ENCODE measurements around the gene PIEZO1.

The PIEZO1 gene

DNA sequence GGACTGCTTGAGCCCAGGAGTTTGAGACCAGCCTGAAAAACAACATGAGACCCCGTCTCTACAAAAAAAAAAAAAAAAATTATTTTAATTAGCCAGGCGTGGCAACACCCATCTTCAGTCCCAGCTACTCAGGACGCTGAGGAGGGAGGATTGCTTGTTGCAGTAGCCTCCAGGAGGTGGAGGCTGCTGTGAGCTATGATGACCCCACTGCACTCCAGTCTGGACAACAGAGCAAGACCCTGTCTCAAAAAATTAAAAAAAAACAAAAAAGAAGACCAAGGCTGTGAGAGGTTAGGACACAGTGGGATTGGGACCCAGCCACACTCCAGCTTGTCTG lies 97.4 kb downstream of the PIEZO1 start:
- H3K4me3 ChIP-seq (ENCODE audit: low read depth in 1 of 2, low read length in 2 of 2) = no peak overlapping the region
- no peak overlapping the region for H3K27ac ChIP-seq (ENCODE audit: low read depth, low read length)
- peaks cover 4 to 5% of the 10 kb centered on the region in 2 donors for H3K27me3 ChIP-seq (ENCODE audit: control insufficient read depth in 1 of 2, insufficient read depth in 2 of 2, low read length in 2 of 2)
- H3K36me3 ChIP-seq (ENCODE audit: control insufficient read depth in 1 of 2, insufficient read depth in 2 of 2, low read length in 2 of 2) = no peaks in the 10 kb centered on the region
- no peaks in the 10 kb centered on the region for H3K9me3 ChIP-seq (ENCODE audit: control insufficient read depth in 1 of 2, low read length in 2 of 2)
- H3K4me1 ChIP-seq (ENCODE audit: control insufficient read depth in 1 of 2, insufficient read depth in 2 of 2, low read length in 2 of 2) = peaks cover 33 to 55% of the 10 kb centered on the region in 2 donors
- H3K9ac ChIP-seq (ENCODE audit: low read depth in 1 of 2, low read length in 2 of 2) = peak overlapping the region in 1 of 2 donors; percentile 18

DNA sequence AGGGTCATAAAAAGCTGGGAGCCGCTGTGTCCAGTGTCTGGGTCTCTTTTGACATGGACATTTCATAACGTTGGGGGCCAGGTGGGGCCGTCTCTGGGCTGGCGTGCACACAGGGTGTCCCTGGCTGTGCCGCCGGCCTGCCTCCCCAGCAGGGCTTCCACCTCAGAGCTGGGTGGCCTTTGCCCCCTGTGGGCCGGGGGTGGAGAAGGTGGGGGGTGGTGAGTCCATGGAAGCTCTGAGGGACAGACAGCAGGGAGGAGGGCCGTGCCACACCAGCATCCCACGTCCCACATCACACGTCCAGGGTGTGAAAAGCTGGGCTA lies 97.8 kb downstream of the PIEZO1 start:
- Histone ChIP-seq H3K9ac (ENCODE audit: low read depth in 1 of 2, low read length in 2 of 2) (no peak overlapping the region), H3K9me3 (ENCODE audit: control insufficient read depth in 1 of 2, low read length in 2 of 2) (no peaks in the 10 kb centered on the region), H3K4me1 (ENCODE audit: control insufficient read depth in 1 of 2, insufficient read depth in 2 of 2, low read length in 2 of 2) (peaks cover 35 to 53% of the 10 kb centered on the region in 2 donors), H3K4me3 (ENCODE audit: low read depth in 1 of 2, low read length in 2 of 2) (no peak overlapping the region), H3K27me3 (ENCODE audit: control insufficient read depth in 1 of 2, insufficient read depth in 2 of 2, low read length in 2 of 2) (peaks cover 4 to 5% of the 10 kb centered on the region in 2 donors), H3K36me3 (ENCODE audit: control insufficient read depth in 1 of 2, insufficient read depth in 2 of 2, low read length in 2 of 2) (no peaks in the 10 kb centered on the region), H3K27ac (ENCODE audit: low read depth, low read length) (no peak overlapping the region)

DNA sequence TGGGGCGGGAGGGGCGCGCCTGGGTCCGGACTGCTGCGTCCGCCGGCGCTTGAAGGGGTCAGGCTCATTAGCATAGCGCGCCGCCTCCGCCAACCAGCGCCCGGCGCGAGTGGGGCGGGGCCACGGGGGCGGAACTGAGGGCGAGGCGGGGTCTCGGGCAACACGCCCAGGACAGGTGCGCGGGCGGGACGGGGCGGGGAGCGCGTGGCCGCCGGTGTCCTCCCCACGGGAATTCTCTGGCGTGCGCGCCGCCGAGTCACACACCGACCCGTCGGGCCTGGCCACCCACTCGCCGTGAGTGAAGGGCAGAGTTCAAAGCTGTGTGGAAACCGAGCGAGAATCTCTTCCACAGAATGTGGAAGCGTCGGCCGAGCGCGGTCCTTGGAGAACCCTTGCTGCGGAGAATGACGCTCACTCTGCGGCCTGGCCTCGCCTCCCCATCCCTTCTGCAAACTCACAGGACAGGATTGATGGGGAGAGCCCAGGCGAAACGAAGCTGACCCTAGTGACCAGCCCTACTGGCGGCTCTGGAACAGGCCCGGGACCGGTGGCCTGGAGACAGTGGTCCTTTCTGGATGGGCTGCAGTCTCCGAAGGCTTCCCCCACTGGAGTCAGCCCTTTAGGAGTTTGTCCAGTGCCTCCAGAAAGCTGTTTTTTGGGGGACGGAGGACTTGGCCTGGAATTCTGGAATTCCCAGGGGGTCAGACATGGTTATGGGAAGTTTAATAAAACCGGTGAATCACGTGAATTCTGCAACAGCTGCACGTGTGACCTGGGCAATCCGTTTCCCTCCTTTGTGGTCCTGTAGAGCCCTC lies 98.4 kb downstream of the PIEZO1 start, which contains the start of gene SNAI3:
Gene SNAI3, minus strand, starts transcription at position 69 of the 815 bp plus-strand sequence. CDS start 101 bp downstream, outside the sequence.
- H3K36me3 ChIP-seq (ENCODE audit: control insufficient read depth in 1 of 2, insufficient read depth in 2 of 2, low read length in 2 of 2) = no peaks in the 10 kb centered on the region
- peaks cover 4 to 5% of the 10 kb centered on the region in 2 donors for H3K27me3 ChIP-seq (ENCODE audit: control insufficient read depth in 1 of 2, insufficient read depth in 2 of 2, low read length in 2 of 2)
- no peak within 1 kb of the TSS for H3K27ac ChIP-seq (ENCODE audit: low read depth, low read length)
- peaks cover 33 to 54% of the 10 kb centered on the region in 2 donors for H3K4me1 ChIP-seq (ENCODE audit: control insufficient read depth in 1 of 2, insufficient read depth in 2 of 2, low read length in 2 of 2)
- no peaks in the 10 kb centered on the region for H3K9me3 ChIP-seq (ENCODE audit: control insufficient read depth in 1 of 2, low read length in 2 of 2)
- peak within 1 kb of the TSS; percentile 70 for H3K4me3 ChIP-seq (ENCODE audit: low read depth in 1 of 2, low read length in 2 of 2)
- peak within 1 kb of the TSS; percentile 25 to 43 for H3K9ac ChIP-seq (ENCODE audit: low read depth in 1 of 2, low read length in 2 of 2)

DNA sequence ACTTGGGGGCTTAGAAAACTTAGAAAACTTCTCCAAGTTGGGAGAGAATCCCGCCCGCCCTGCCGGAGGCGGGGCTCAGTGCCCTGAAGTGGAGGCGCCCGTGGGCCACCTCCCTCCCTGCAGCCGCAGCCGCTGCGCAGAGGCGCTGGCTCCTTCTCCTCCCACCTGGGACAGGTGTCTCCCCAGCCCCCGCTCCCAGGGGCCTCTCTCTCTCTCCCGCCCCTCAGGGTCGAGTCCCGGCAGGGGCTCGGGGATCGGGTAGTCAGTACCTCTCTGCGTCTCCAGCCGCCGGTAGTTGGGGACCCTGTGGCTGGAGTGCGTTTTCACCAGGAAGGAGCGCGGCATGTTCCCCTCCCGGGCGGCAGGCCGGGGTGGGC lies 99.0 kb downstream of the PIEZO1 start:
- Histone ChIP-seq H3K27me3 (ENCODE audit: control insufficient read depth in 1 of 2, insufficient read depth in 2 of 2, low read length in 2 of 2) (peaks cover 4 to 5% of the 10 kb centered on the region in 2 donors), H3K9ac (ENCODE audit: low read depth in 1 of 2, low read length in 2 of 2) (peak overlapping the region in 1 of 2 donors; percentile 4), H3K36me3 (ENCODE audit: control insufficient read depth in 1 of 2, insufficient read depth in 2 of 2, low read length in 2 of 2) (no peaks in the 10 kb centered on the region), H3K9me3 (ENCODE audit: control insufficient read depth in 1 of 2, low read length in 2 of 2) (no peaks in the 10 kb centered on the region), H3K4me3 (ENCODE audit: low read depth in 1 of 2, low read length in 2 of 2) (peak overlapping the region; percentile 70), H3K4me1 (ENCODE audit: control insufficient read depth in 1 of 2, insufficient read depth in 2 of 2, low read length in 2 of 2) (peaks cover 30 to 54% of the 10 kb centered on the region in 2 donors), H3K27ac (ENCODE audit: low read depth, low read length) (no peak overlapping the region)

DNA sequence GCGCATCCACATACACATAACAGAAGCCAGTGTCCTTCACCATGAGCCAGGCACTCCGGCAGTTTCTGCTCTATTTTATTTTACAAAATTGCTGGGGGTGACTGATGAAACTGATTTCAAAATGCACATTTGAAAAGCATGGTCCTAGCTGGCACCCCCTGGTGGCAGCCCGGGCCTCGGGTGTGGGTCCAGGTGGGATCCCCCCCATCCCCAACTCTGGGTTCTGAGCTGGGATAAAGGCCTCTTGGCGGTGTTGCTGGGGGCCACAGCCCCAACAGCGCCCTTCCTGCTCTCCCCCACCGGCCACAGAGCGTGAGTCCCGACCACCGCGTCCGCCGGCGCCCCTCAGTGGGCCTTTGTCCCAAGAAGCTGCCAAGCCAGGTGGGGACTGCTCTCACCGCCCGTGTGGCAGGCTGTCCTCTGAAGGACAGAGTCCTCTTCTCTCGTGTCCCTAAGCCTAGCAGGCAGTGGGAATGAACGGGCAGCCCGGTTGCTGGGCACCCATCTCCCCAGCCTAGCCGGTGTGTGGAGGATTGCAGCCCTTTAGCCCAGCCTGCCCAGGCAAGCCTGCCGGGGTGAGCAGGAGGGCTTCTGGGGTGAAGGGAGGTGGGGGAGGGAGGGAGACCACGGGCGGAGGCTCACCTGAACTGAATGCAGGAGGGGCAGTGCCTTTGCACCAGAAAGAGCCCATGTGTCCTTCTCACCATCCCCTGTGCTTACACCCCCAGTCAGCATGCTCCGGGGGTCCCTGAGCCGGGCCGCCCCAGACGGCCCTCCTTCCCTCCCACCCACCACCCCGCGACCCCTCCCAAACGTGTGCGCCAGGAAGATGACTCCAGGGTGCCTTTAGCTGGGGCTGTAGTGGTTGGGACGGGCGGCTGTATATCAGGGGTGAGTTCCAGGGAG lies 99.6 kb downstream of the PIEZO1 start:
- H3K27ac ChIP-seq (ENCODE audit: low read depth, low read length) = no peak overlapping the region
- H3K9ac ChIP-seq (ENCODE audit: low read depth in 1 of 2, low read length in 2 of 2) = peak overlapping the region; percentile 25 to 32
- H3K27me3 ChIP-seq (ENCODE audit: control insufficient read depth in 1 of 2, insufficient read depth in 2 of 2, low read length in 2 of 2) = peaks cover 4 to 5% of the 10 kb centered on the region in 2 donors
- peaks cover 30 to 57% of the 10 kb centered on the region in 2 donors for H3K4me1 ChIP-seq (ENCODE audit: control insufficient read depth in 1 of 2, insufficient read depth in 2 of 2, low read length in 2 of 2)
- H3K4me3 ChIP-seq (ENCODE audit: low read depth in 1 of 2, low read length in 2 of 2) = peak overlapping the region; percentile 70
- no peaks in the 10 kb centered on the region for H3K36me3 ChIP-seq (ENCODE audit: control insufficient read depth in 1 of 2, insufficient read depth in 2 of 2, low read length in 2 of 2)
- H3K9me3 ChIP-seq (ENCODE audit: control insufficient read depth in 1 of 2, low read length in 2 of 2) = no peaks in the 10 kb centered on the region

DNA sequence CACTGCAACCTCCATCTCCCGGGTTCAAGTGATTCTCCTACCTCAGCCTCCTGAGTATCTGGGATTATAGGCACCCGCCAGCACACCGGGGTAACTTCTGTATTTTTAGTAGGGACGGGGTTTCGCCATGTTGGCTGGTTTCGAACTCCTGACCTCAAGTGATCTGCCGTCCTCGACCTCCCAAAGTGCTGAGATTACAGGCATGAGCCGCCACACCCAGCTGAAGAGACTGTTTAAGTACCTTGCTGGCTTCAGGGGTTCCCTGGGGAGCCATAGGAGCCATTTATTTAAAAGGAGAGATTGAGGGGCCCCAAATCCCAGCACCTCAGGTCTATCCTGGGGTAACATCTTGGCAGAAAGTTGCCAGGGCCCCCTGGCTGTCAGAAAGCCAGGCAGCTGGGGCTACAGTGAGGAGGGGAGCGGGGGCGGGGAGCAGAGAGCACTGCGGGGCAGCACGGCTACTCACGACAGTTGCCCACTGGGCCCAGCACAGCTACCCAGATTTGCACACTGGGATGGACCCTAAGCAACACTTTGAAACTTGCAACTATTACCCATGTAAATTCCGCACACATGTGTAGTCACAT lies 100.4 kb downstream of the PIEZO1 start:
- no peak overlapping the region for H3K9ac ChIP-seq (ENCODE audit: low read depth in 1 of 2, low read length in 2 of 2)
- H3K36me3 ChIP-seq (ENCODE audit: control insufficient read depth in 1 of 2, insufficient read depth in 2 of 2, low read length in 2 of 2) = no peaks in the 10 kb centered on the region
- no peak overlapping the region for H3K27ac ChIP-seq (ENCODE audit: low read depth, low read length)
- no peaks in the 10 kb centered on the region for H3K9me3 ChIP-seq (ENCODE audit: control insufficient read depth in 1 of 2, low read length in 2 of 2)
- H3K4me3 ChIP-seq (ENCODE audit: low read depth in 1 of 2, low read length in 2 of 2) = peak overlapping the region in 1 of 2 donors; percentile 70
- H3K4me1 ChIP-seq (ENCODE audit: control insufficient read depth in 1 of 2, insufficient read depth in 2 of 2, low read length in 2 of 2) = peaks cover 30 to 57% of the 10 kb centered on the region in 2 donors
- H3K27me3 ChIP-seq (ENCODE audit: control insufficient read depth in 1 of 2, insufficient read depth in 2 of 2, low read length in 2 of 2) = peaks cover 4 to 5% of the 10 kb centered on the region in 2 donors

DNA sequence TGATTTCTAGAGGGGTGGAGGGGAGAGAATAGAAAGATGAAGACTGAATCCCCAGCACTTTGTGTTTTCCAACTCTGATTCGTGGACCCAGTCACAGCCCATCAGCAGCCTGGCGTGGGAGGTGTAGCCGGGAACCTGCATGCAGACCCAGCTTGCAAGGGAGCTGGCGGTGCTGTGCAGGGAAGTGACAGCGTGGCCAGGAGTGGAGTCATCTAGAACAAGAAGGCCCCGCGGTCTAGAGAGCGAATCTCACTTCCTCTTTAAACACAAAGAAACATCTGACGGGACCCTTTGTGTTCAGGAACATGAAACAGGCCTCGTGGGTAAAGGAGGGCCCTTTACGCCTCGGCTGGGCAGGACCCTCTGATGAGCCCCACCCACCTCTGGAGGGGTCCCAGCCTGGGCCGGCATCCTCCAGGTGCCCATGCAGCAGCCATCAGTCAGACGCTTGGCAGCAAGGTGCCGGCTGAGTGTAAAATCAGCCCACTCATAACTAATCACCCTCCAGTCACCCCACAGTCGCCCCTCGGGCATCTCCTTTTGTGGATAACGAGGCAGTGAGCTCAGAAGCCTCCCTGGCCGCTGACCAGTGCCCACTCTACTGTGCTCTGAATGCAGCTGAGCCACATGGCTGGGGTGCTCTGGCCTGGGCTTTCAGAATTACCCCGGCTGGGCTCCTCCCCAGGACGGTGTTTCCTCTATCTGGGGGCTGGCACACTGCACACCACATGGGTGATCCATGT lies 103.1 kb downstream of the PIEZO1 start:
- Histone ChIP-seq H3K4me3 (ENCODE audit: low read depth in 1 of 2, low read length in 2 of 2) (peak overlapping the region; percentile 35 to 36), H3K27ac (ENCODE audit: low read depth, low read length) (peak overlapping the region; percentile 63), H3K36me3 (ENCODE audit: control insufficient read depth in 1 of 2, insufficient read depth in 2 of 2, low read length in 2 of 2) (peaks cover 0 to 3% of the 10 kb centered on the region in 2 donors), H3K4me1 (ENCODE audit: control insufficient read depth in 1 of 2, insufficient read depth in 2 of 2, low read length in 2 of 2) (peaks cover 20 to 42% of the 10 kb centered on the region in 2 donors), H3K27me3 (ENCODE audit: control insufficient read depth in 1 of 2, insufficient read depth in 2 of 2, low read length in 2 of 2) (peaks cover 4 to 5% of the 10 kb centered on the region in 2 donors), H3K9ac (ENCODE audit: low read depth in 1 of 2, low read length in 2 of 2) (peak overlapping the region in 1 of 2 donors; percentile 25), H3K9me3 (ENCODE audit: control insufficient read depth in 1 of 2, low read length in 2 of 2) (no peaks in the 10 kb centered on the region)

DNA sequence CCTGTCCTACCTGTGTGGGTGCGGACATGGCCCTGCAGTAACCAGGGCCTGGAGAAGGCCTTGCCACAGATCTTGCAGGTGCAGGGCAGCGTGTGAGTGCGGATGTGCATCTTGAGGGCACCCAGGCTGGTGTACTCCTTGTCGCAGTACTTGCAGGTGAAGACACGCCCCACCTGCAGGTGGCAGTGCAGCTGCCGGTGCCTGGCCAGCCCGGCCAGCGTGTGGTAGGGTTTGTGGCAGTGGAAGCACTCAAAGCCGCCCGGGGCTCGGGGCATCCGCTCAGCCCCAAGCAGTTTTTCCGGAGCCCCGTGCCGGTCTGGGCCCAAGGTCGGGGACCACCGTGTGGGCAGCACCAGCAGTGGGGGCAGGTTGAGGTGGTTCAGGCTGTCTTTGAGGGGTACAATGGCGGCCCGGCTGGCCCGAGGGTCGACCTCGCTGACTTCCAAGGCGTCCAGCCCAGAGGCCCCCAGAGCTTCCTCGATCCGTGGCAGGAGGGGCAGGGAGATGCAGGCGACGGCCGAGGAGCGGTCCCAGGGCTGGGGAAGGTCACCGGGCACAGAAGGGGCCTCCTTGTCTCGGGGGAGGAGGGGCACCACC lies 103.8 kb downstream of the PIEZO1 start:
- Histone ChIP-seq H3K9ac (ENCODE audit: low read depth in 1 of 2, low read length in 2 of 2) (peak overlapping the region in 1 of 2 donors; percentile 25), H3K4me1 (ENCODE audit: control insufficient read depth in 1 of 2, insufficient read depth in 2 of 2, low read length in 2 of 2) (peaks cover 16 to 38% of the 10 kb centered on the region in 2 donors)

DNA sequence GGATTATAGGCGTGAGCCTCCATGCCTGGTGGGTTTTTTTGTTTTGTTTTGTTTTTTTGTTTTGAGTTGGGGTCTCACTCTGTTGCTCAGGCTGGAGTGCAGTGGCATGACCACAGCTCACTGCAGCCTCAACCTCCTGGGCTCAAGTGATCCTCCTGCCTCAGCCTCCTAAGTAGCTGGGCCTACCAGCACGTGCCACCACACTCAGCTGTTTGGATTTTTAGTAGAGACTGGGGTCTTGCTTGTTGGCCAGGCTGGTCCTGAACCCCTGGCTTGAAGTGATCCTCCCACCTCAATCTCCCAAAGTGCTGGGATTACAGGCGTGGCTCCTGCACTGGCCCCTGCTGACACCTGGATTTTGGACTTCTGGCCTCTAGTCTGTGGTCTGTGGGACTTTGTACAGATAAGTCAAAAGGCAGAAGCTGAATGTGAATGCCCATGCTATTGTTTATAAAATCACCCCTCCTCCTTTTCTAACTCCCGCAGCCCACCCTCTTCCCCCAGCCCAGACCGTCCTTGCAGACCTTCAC lies 104.4 kb downstream of the PIEZO1 start:
- peaks cover 14 to 32% of the 10 kb centered on the region in 2 donors for H3K4me1 ChIP-seq (ENCODE audit: control insufficient read depth in 1 of 2, insufficient read depth in 2 of 2, low read length in 2 of 2)

More for the DNA sequence above, 103.8 kb downstream of the PIEZO1 start:
- Histone ChIP-seq H3K4me3 (ENCODE audit: low read depth in 1 of 2, low read length in 2 of 2) (peak overlapping the region; percentile 35 to 36), H3K9me3 (ENCODE audit: control insufficient read depth in 1 of 2, low read length in 2 of 2) (no peaks in the 10 kb centered on the region), H3K27me3 (ENCODE audit: control insufficient read depth in 1 of 2, insufficient read depth in 2 of 2, low read length in 2 of 2) (peaks cover 4 to 5% of the 10 kb centered on the region in 2 donors), H3K36me3 (ENCODE audit: control insufficient read depth in 1 of 2, insufficient read depth in 2 of 2, low read length in 2 of 2) (peaks cover 0 to 3% of the 10 kb centered on the region in 2 donors), H3K27ac (ENCODE audit: low read depth, low read length) (no peak overlapping the region)

More for the DNA sequence above, 104.4 kb downstream of the PIEZO1 start:
- H3K27ac ChIP-seq (ENCODE audit: low read depth, low read length) = no peak overlapping the region
- no peak overlapping the region for H3K4me3 ChIP-seq (ENCODE audit: low read depth in 1 of 2, low read length in 2 of 2)
- no peak overlapping the region for H3K9ac ChIP-seq (ENCODE audit: low read depth in 1 of 2, low read length in 2 of 2)
- peaks cover 0 to 3% of the 10 kb centered on the region in 2 donors for H3K36me3 ChIP-seq (ENCODE audit: control insufficient read depth in 1 of 2, insufficient read depth in 2 of 2, low read length in 2 of 2)
- H3K27me3 ChIP-seq (ENCODE audit: control insufficient read depth in 1 of 2, insufficient read depth in 2 of 2, low read length in 2 of 2) = peaks cover 4% of the 10 kb centered on the region in 2 donors
- no peaks in the 10 kb centered on the region for H3K9me3 ChIP-seq (ENCODE audit: control insufficient read depth in 1 of 2, low read length in 2 of 2)
